Thyroid gland (tissue), 4 donors: Measurements from ENCODE around the gene DDHD1. TPM values are rescaled to one million over a fixed set of nuclear protein-coding genes. Genes with fewer than 3 reads are reported as not detected.
"Not testable (repeated sequence)": the region's sequence is repeated elsewhere in the genome, so short reads cannot be mapped to it uniquely, and the experiment has no call there.

Experiments
- DNase-seq, 2 donors: peaks; one replicate each; pipeline ENCODE4 v3.0.0-alpha.2; 2019
- H3K27ac ChIP-seq, 3 donors: fragments of 200-600 bp; sonication (generic); 1 replicate in 2 of 3; 2 replicates in 1 of 3; pipeline ENCODE4 v1.5.1; 2016 to 2019; ENCODE audit warnings: mild to moderate bottlenecking in 1 of 3, moderate library complexity in 1 of 3
- H3K27me3 ChIP-seq: fragments of 200-600 bp; sonication (generic); one replicate; pipeline ENCODE4 v1.5.1; 2019
- H3K36me3 ChIP-seq, 2 donors: fragments of 200-600 bp; sonication (generic); one replicate each; pipeline ENCODE4 v1.5.1; 2016 to 2019
- H3K4me1 ChIP-seq, 2 donors: fragments of 200-600 bp; sonication (generic); one replicate each; pipeline ENCODE4 v1.5.1; 2017 to 2019
- H3K4me3 ChIP-seq, 3 donors: fragments of 200-600 bp; sonication (generic); replicated peaks in 1 of 3; 1 replicate in 2 of 3; 2 replicates in 1 of 3; pipeline ENCODE4 v1.5.1; 2016; ENCODE audit warnings: mild to moderate bottlenecking in 1 of 3
- H3K9me3 ChIP-seq: fragments of 200-600 bp; sonication (generic); one replicate; pipeline ENCODE4 v1.5.1; 2017
- CTCF ChIP-seq, 6 experiments: fragments of 200-600 bp in 3 of 6; fragments of 450-650 bp in 3 of 6; sonication (generic) in 3 of 6; IDR thresholded peaks; one replicate each; pipeline ENCODE4 v1.5.1; 2016 to 2019; ENCODE audit warnings: antibody characterized with exemption in 6 of 6, mild to moderate bottlenecking in 2 of 6, inconsistent platforms in 1 of 6, moderate library complexity in 1 of 6
- POLR2A ChIP-seq, 2 donors: fragments of 450-650 bp; IDR thresholded peaks; one replicate each; pipeline ENCODE4 v1.6.1; 2017; ENCODE audit warnings: antibody characterized with exemption in 2 of 2, mild to moderate bottlenecking in 2 of 2, moderate library complexity in 1 of 2
- WGBS, 2 donors: methylation state at CpG; one replicate each; pipeline ENCODE4 v1.1.5; 2017; 5-methylcytosine and 5-hydroxymethylcytosine counted together
- intact Hi-C: fragments of 100-400 bp; cut with DNase I; formaldehyde crosslinking; loops from one replicate; pipeline ENCODE4 v1.15.1; 2023
- total RNA-seq, 4 donors: library from RNA; depleted of rRNA; stranded (reverse); fragments of >200 nt; gene quantifications; one replicate each; pipeline ENCODE4 v1.2.3, GENCODE V29; 2016

DDHD1 gene
- total RNA-seq, 4 donors from 2014 or later = 17.1 to 34.6 (median 18.5) TPM

GRCh38 chr14:53180272-53181221 is 27.4 kb upstream of the DDHD1 start:
- H3K27ac ChIP-seq = no peak overlapping the region
- no peaks in the 10 kb centered on the region for H3K4me1 ChIP-seq
- intact Hi-C loops = no loop called here
- H3K9me3 ChIP-seq = no peaks in the 10 kb centered on the region
- WGBS, 2 donors = 87 to 90% methylated on average over 13 of the region's 13 CpGs
- H3K27me3 ChIP-seq = no peaks in the 10 kb centered on the region
- no peaks in the 10 kb centered on the region for H3K36me3 ChIP-seq
- H3K4me3 ChIP-seq = no peak overlapping the region
- DNase-seq = no peak
- TF ChIP-seq CTCF (IDR thresholded peaks at IDR 0.05) = no peak
- no peak for TF ChIP-seq POLR2A (IDR thresholded peaks at IDR 0.05)

- DNase-seq, H3K9me3 ChIP-seq, intact Hi-C loops, H3K4me1 ChIP-seq, H3K27ac ChIP-seq, H3K27me3 ChIP-seq, H3K4me3 ChIP-seq, H3K36me3 ChIP-seq: not testable (repeated sequence)
- WGBS, 2 donors = 72% methylated on average over 2 of the region's 2 CpGs
Measured at GRCh38 chr14:53179486-53180005, 26.4 kb upstream of the DDHD1 start.

DNA sequence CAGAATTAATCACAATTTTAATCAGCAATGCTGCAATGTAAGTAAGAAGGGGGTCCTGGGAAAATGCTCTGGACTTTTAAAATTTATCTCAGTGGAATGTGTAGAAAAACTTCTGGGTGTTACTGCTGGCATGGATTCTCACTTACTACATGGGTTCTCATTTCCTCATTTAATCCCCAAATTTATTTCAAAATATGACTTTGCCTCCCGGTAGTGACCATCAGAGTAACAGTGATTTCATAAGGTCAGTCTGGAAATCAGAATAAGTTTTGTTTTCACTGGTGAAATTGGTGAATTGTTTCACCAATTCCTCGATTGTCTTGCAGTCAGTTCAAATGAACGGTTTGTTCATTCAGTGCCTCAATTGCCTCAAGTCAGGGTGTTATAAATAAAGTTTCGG is 22.3 kb upstream of the DDHD1 start:
- Histone ChIP-seq H3K27me3 (no peaks in the 10 kb centered on the region), H3K4me3 (no peak overlapping the region), H3K9me3 (no peaks in the 10 kb centered on the region), H3K27ac (no peak overlapping the region), H3K4me1 (no peaks in the 10 kb centered on the region), H3K36me3 (no peaks in the 10 kb centered on the region)
- no peak for TF ChIP-seq POLR2A (IDR thresholded peaks at IDR 0.05)
- TF ChIP-seq CTCF (IDR thresholded peaks at IDR 0.05) = no peak
- WGBS, 2 donors = 88 to 91% methylated on average over 4 of the region's 4 CpGs
- intact Hi-C loops = no loop called here
- no peak for DNase-seq

GRCh38 chr14:53174918-53175317 is 21.8 kb upstream of the DDHD1 start:
- 67 to 76% methylated on average over 4 of the region's 4 CpGs for WGBS, 2 donors
- Histone ChIP-seq H3K9me3 (no peaks in the 10 kb centered on the region), H3K4me3 (no peak overlapping the region), H3K27ac (no peak overlapping the region), H3K27me3 (no peaks in the 10 kb centered on the region), H3K36me3 (no peaks in the 10 kb centered on the region), H3K4me1 (no peaks in the 10 kb centered on the region)
- no peak for DNase-seq
- no peak for TF ChIP-seq CTCF (IDR thresholded peaks at IDR 0.05)
- no peak for TF ChIP-seq POLR2A (IDR thresholded peaks at IDR 0.05)
- intact Hi-C loops = no loop called here

DNA sequence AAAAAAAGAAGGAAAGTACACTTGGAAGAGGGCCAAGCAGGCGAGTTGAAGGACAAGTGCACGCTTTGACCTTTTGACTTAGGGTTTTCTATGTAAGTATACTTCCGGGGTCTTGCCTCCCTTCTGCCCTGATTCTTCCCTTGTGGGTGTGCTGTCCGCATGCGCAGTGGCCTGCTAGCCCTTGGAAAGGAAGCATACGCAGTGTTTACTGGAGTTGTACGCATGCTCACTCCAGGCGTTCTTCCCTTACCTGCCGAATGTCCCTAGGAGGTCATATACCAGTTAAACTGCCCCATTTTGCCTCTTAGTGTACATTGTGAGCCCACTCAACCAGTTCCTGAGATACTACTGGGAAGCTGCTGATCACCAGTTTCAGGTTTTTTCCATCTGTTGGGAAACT is 15.7 kb upstream of the DDHD1 start:
- DNase-seq = no peak
- WGBS, 2 donors = 86 to 87% methylated on average over 9 of the region's 9 CpGs
- no peak for TF ChIP-seq POLR2A (IDR thresholded peaks at IDR 0.05)
- TF ChIP-seq CTCF (IDR thresholded peaks at IDR 0.05) = no peak
- H3K4me3 ChIP-seq = no peak overlapping the region
- H3K36me3 ChIP-seq = no peaks in the 10 kb centered on the region
- intact Hi-C loops = no loop called here
- H3K9me3 ChIP-seq = no peaks in the 10 kb centered on the region
- no peak overlapping the region for H3K27ac ChIP-seq
- H3K4me1 ChIP-seq = no peaks in the 10 kb centered on the region
- H3K27me3 ChIP-seq = no peaks in the 10 kb centered on the region
